HCT116 (cell line): Measurements from ENCODE around the gene MYL12B. TPM values are rescaled to one million over a fixed set of nuclear protein-coding genes. Genes with fewer than 3 reads are reported as not detected.

Experiments used
- ATAC-seq: fragments of 200-7000 bp; cut with Tn5 transposase; 2 replicates; pipeline ENCODE4 v1.9.1; 2020; ENCODE audit warnings: mild to moderate bottlenecking, moderate library complexity
- BruUV-seq: library from RNA; stranded (reverse); fragments of 400-500 nt; replicated peaks from 2 replicates; lab custom pipeline; 2021; lab: Mats Ljungman, UMichigan
- CTCF ChIA-PET: fragments of 300-600 bp; sonication (Branson Sonifier 250); formaldehyde crosslinking; loops from one replicate; lab custom pipeline; 2021; ENCODE audit warnings: antibody characterized with exemption; lab: Charles Lee
- POLR2A ChIA-PET: fragments of 300-600, 350-600 bp; sonication (Branson Sonifier 250); formaldehyde crosslinking; loops from one replicate; lab custom pipeline; 2021; ENCODE audit warnings: antibody characterized with exemption; lab: Charles Lee
- RAD21 ChIA-PET, 2 experiments: fragments of 300-600 bp; sonication (Branson Sonifier 250); formaldehyde crosslinking; loops; one replicate each; lab custom pipeline; 2023; ENCODE audit warnings: low total read pairs in 2 of 2; ENCODE audit not compliant: uncharacterized antibody in 2 of 2, unreplicated experiment in 2 of 2, low non-redundant PET in 1 of 2; lab: Charles Lee
- DNase-seq: peaks from one replicate; pipeline ENCODE4 v3.0.0-alpha.2; 2010; ENCODE audit warnings: low read depth, low spot score
- H2AFZ ChIP-seq: fragments of 200-600 bp; shearing (Covaris generic), sonication (generic); 2 replicates; pipeline ENCODE4 v1.6.1; 2017; ENCODE audit warnings: low read depth, mixed run types, mixed read lengths, antibody characterized with exemption, low read length; ENCODE audit not compliant: poor library complexity, severe bottlenecking
- H3K27ac ChIP-seq: 2 replicates; pipeline ENCODE4 v1.5.1; 2012; ENCODE audit warnings: low read depth, low read length
- H3K27me3 ChIP-seq: fragments of 200-600 bp; sonication (generic); 2 replicates; pipeline ENCODE4 v1.6.1; 2016; ENCODE audit warnings: mixed run types, low read length, mixed read lengths; ENCODE audit not compliant: insufficient read depth
- H3K36me3 ChIP-seq, 2 experiments: fragments of 200-500 bp in 1 of 2; fragments of 200-600 bp in 1 of 2; sonication (Bioruptor generic) in 1 of 2; sonication (generic) in 1 of 2; 2 replicates each; pipeline versions ENCODE4 v1.5.1 to v1.6.1; 2014 to 2016; ENCODE audit warnings: low read length in 2 of 2, inconsistent platforms in 1 of 2, mixed read lengths in 1 of 2, mixed run types in 1 of 2; ENCODE audit not compliant: insufficient read depth in 2 of 2, control insufficient read depth in 1 of 2
- H3K4me1 ChIP-seq, 2 experiments: fragments of 200-600 bp in 1 of 2; sonication (generic) in 1 of 2; 2 replicates each; pipeline versions ENCODE4 v1.5.1 to v1.6.1; 2012 to 2017; ENCODE audit warnings: low read length in 2 of 2, inconsistent platforms in 1 of 2, mild to moderate bottlenecking in 1 of 2, mixed read lengths in 1 of 2, mixed run types in 1 of 2, moderate library complexity in 1 of 2; ENCODE audit not compliant: insufficient read depth in 2 of 2, control insufficient read depth in 1 of 2
- H3K4me2 ChIP-seq: fragments of 200-600 bp; sonication (generic); 2 replicates; pipeline ENCODE4 v1.6.1; 2017; ENCODE audit warnings: mixed run types, low read length, mixed read lengths
- H3K4me3 ChIP-seq, 2 experiments: fragments of 200-600 bp in 1 of 2; sonication (generic) in 1 of 2; replicated peaks in 1 of 2; 2 replicates each; pipeline ENCODE4 v1.5.1; 2011 to 2016; ENCODE audit warnings: low read length in 2 of 2, control low read depth in 1 of 2, low read depth in 1 of 2, mild to moderate bottlenecking in 1 of 2, mixed read lengths in 1 of 2, mixed run types in 1 of 2
- H3K79me2 ChIP-seq: fragments of 200-600 bp; sonication (generic); 2 replicates; pipeline ENCODE4 v1.6.1; 2017; ENCODE audit warnings: mild to moderate bottlenecking, mixed run types, low read length, moderate library complexity, mixed read lengths; ENCODE audit not compliant: insufficient read depth
- H3K9ac ChIP-seq: fragments of 200-600 bp; sonication (generic); 2 replicates; pipeline ENCODE4 v1.6.1; 2016; ENCODE audit warnings: low read length, mixed read lengths
- H3K9me2 ChIP-seq: fragments of 200-600 bp; sonication (generic), shearing (Covaris generic); 2 replicates; pipeline ENCODE4 v1.6.1; 2017; ENCODE audit warnings: mixed run types, mild to moderate bottlenecking, moderate library complexity; ENCODE audit not compliant: insufficient read depth
- H3K9me3 ChIP-seq, 2 experiments: fragments of 200-500 bp in 1 of 2; fragments of 200-600 bp in 1 of 2; sonication (Bioruptor generic) in 1 of 2; sonication (generic) in 1 of 2; 2 replicates each; pipeline ENCODE4 v1.6.1; 2014 to 2017; ENCODE audit warnings: low read length in 2 of 2, mixed read lengths in 2 of 2, inconsistent platforms in 1 of 2, low read depth in 1 of 2, mild to moderate bottlenecking in 1 of 2, mixed run types in 1 of 2, moderate library complexity in 1 of 2; ENCODE audit not compliant: control insufficient read depth in 1 of 2, insufficient read depth in 1 of 2
- H4K20me1 ChIP-seq: fragments of 200-600 bp; sonication (generic), shearing (Covaris generic); 2 replicates; pipeline ENCODE4 v1.6.1; 2017; ENCODE audit warnings: mixed run types, mild to moderate bottlenecking, moderate library complexity; ENCODE audit not compliant: insufficient read depth
- ATF3 ChIP-seq: IDR thresholded peaks from 2 replicates; pipeline ENCODE4 v1.6.1; 2012
- CBX3 ChIP-seq: IDR thresholded peaks from 2 replicates; pipeline ENCODE4 v1.6.1; 2012; ENCODE audit warnings: low read depth
- CEBPB ChIP-seq: IDR thresholded peaks from 2 replicates; pipeline ENCODE4 v1.6.1; 2012; ENCODE audit warnings: low read depth
- EGR1 ChIP-seq: IDR thresholded peaks from 2 replicates; pipeline ENCODE4 v1.6.1; 2012; ENCODE audit warnings: low read depth
- EZH2phosphoT487 ChIP-seq: fragments of 200-600 bp; IDR thresholded peaks from 2 replicates; pipeline ENCODE4 v1.6.1; 2018; ENCODE audit warnings: antibody characterized with exemption, borderline replicate concordance
- MAX ChIP-seq: IDR thresholded peaks from 2 replicates; pipeline ENCODE4 v1.6.1; 2012
- POLR2A ChIP-seq: IDR thresholded peaks from 2 replicates; pipeline ENCODE4 v1.7.0; 2011; ENCODE audit warnings: borderline replicate concordance; ENCODE audit not compliant: insufficient read depth, insufficient read length; ENCODE audit errors: extremely low read depth
- POLR2AphosphoS5 ChIP-seq: IDR thresholded peaks from 2 replicates; pipeline ENCODE4 v1.6.1; 2011; ENCODE audit warnings: mild to moderate bottlenecking, low read depth, low read length, moderate library complexity
- RAD21 ChIP-seq: IDR thresholded peaks from 2 replicates; pipeline ENCODE4 v1.6.1; 2012; ENCODE audit warnings: low read depth, mild to moderate bottlenecking
- SIN3A ChIP-seq: IDR thresholded peaks from 2 replicates; pipeline ENCODE4 v1.6.1; 2012; ENCODE audit warnings: low read depth
- SRF ChIP-seq: IDR thresholded peaks from 2 replicates; pipeline ENCODE4 v1.6.1; 2012; ENCODE audit warnings: low read depth
- TCF7L2 ChIP-seq: IDR thresholded peaks from 2 replicates; pipeline ENCODE4 v1.7.0; 2011; ENCODE audit warnings: borderline replicate concordance, inconsistent platforms; ENCODE audit not compliant: insufficient read depth, insufficient read length; ENCODE audit errors: extremely low read depth
- YY1 ChIP-seq: IDR thresholded peaks from 2 replicates; pipeline ENCODE4 v1.6.1; 2011; ENCODE audit warnings: low read length, low read depth, moderate library complexity, mild to moderate bottlenecking; ENCODE audit not compliant: insufficient replicate concordance; ENCODE audit errors: extremely low read depth
- ZBTB33 ChIP-seq: IDR thresholded peaks from 2 replicates; pipeline ENCODE4 v1.6.1; 2011; ENCODE audit warnings: mild to moderate bottlenecking, low read length, moderate library complexity; ENCODE audit not compliant: insufficient replicate concordance; ENCODE audit errors: extremely low read depth
- ZNF274 ChIP-seq: fragments of 200-500 bp; sonication (Bioruptor generic); IDR thresholded peaks from 2 replicates; pipeline ENCODE4 v1.6.1; 2014; ENCODE audit warnings: mild to moderate bottlenecking, low read depth, low read length, inconsistent platforms
- intact Hi-C: fragments of 100-400 bp; cut with micrococcal nuclease; formaldehyde crosslinking; loops from 2 replicates; pipeline ENCODE4 v1.10.0; 2022
- total RNA-seq: library from RNA; stranded (reverse); gene quantifications from one replicate; pipeline ENCODE4 v1.2.1, GENCODE V29; 2021; ENCODE audit not compliant: unreplicated experiment

MYL12B gene
- total RNA-seq, 1 experiment from 2014 or later, result 403 TPM

GRCh38 chr18:3305933-3306332 lies 44.0 kb downstream of the MYL12B start (continued):
- no peak for TF ChIP-seq CEBPB

GRCh38 chr18:3306391-3306790 lies 44.5 kb downstream of the MYL12B start:
- Histone ChIP-seq H3K4me3 (no peak overlapping the region), H3K9me2 (peaks cover 3% of the 10 kb centered on the region; the same call in 1 of the 2 replicates), H3K9ac (no peak overlapping the region), H3K9me3 (no peaks in the 10 kb centered on the region), H3K79me2 (no peaks in the 10 kb centered on the region), H3K27me3 (no peaks in the 10 kb centered on the region), H3K4me2 (no peak overlapping the region), H4K20me1 (no peaks in the 10 kb centered on the region), H2AFZ (no peak overlapping the region), H3K36me3 (no peaks in the 10 kb centered on the region), H3K4me1 (peaks cover 0 to 14% of the 10 kb centered on the region in 2 experiments; a peak in 2 of 4 replicates), H3K27ac (no peak overlapping the region)
- TF ChIP-seq RAD21 (no peak), ATF3 (no peak), POLR2A (no peak), YY1 (no peak), EGR1 (no peak), MAX (no peak), ZBTB33 (no peak), POLR2AphosphoS5 (no peak), CBX3 (no peak), ZNF274 (no peak), EZH2phosphoT487 (no peak), TCF7L2 (no peak), SRF (no peak), SIN3A (no peak)
- intact Hi-C loops, result no loop called here
- ChIA-PET CTCF (interaction anchor here (1.0 kb wide), 1 partner anchor 9 kb away, joined by 3 read pairs; no protein-coding TSS in a partner anchor), RAD21 (no interaction called here), POLR2A (no interaction called here)
- DNase-seq (no peak), ATAC-seq (no peak)
- BruUV-seq, result no TSS peak
